GM18507 (cell line): Measurements from ENCODE around the gene ATP8A1.

ENCODE experiments used
- DNase-seq: peaks from one replicate; pipeline ENCODE4 v3.0.0; 2011; ENCODE audit warnings: low read depth; ENCODE audit not compliant: insufficient read length; ENCODE audit errors: extremely low spot score
- FAIRE-seq: peaks from 2 replicates; lab custom pipeline; 2011; peaks lifted over from hg19 to GRCh38; lab: Jason Lieb, UNC

Gene ATP8A1

GRCh38 chr4:42446823-42447222 lies 210.1 kb downstream of the ATP8A1 start:
- FAIRE-seq, result no peak

GRCh38 chr4:42445038-42445437 lies 211.9 kb downstream of the ATP8A1 start:
- DNase-seq (no peak), FAIRE-seq (no peak)

More at GRCh38 chr4:42446823-42447222, 210.1 kb downstream of the ATP8A1 start:
- DNase-seq, result no peak

DNA sequence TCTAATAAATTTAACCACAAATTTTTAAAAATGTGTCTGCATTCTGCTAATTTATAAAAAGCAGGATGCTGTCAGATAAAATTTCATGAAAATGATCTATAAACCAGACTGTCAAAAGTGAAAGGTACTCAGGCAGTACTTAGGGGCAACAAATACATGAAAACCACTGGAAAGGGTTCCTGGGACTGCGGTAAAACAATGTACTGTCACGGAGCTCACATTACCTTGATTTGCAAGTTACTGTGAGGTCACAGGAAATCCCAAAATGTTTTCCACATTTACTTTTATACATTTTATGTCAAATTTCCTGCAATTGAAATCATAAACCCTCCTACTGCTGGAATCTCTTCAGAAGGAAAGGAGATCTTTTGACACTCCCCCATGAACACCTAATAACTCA lies 214.3 kb downstream of the ATP8A1 start:
- no peak for DNase-seq
- no peak for FAIRE-seq

GRCh38 chr4:42440083-42440482 lies 216.8 kb downstream of the ATP8A1 start:
- no peak for FAIRE-seq
- DNase-seq, result no peak

DNA sequence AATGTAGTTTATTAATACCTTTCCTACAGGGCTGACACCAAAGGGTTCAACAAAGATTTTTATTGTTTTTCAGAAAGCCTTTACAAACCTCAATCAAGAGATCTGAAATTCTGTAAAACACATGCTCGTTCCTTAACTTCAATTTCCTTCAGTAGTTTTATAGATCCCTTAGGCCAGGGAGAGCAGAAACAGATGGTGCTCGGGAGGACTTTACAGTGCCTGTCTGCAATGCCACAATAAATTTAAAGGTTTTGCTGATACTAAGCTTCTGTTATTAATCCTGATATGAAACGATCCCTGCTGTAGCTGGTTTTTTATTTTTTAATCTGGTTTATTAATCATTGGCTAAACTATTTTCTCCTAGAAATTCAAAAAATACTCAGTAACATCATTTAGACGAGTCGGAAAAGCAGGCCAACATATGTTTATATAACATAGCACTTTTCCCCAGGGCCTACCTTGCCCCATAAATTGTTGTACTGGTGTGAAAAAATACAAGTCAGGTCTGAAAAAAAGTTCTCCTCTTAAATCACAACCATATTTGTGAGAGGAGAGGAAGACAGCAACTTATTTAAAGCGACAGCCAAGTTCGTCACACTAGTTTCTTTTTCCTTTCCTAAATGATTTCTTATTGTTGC lies 219.9 kb downstream of the ATP8A1 start:
- FAIRE-seq, result no peak
- DNase-seq, result no peak

DNA sequence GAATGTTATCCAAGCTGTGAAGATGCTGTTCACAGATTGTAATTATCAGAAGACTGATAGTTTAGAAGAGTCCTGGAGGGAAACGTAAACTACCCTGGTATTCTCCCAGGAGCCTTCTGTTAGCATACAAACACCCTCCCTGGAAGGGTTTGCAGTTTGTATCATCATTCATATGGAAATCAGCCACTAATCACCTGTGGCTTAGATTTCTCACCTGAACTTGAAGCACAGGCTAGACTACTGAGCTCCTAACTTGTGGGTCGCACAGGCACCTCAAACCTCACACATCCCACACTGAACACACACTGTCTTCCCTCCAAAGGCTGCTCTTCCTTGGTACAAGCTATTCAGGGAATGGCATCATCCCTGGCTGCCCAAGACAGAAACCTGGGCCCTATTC lies 228.9 kb downstream of the ATP8A1 start:
- DNase-seq, result no peak
- FAIRE-seq, result no peak

DNA sequence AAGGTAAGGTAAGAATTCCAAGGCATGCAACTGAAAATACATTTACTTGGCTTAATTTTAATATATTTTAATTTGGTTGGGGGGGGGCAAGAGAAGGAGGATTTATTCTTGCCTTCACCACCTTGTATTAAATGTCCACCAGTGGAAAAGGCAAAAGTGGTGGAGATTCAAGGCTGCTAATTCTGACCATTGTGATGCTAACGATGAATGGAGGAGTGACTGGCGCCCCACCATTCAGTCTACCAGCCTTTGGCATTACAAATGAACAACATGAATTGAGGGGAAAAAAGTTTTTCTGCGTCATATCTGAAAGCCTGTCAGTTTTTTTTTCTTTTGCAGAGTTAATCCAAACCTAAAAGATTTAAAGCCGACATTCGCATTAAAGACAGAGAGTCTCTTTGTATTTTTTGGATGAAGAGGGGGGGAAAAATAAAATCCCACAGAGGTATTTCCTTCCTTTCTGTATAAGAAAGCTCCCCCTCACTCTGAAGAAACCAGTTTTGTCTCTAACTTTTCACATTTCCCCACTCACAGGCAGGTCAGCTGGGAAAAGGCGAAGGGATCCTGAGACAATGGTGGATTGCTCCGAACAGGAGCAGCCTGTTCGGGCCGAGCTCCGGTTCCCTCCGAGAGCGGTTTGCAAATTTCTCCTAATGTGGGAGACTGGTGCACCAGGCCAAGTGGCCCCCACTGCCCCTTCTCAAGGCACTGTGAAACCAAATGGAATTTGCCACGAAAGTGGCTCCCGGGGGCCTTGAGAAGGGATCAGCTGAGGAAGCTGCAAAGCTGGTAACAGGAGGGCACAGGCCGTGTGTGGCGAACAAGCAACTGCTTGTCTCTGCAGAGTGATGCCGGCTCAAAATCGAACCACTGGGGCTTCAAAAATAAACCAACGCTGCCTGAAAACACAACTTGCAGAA lies 231.5 kb downstream of the ATP8A1 start:
- DNase-seq (no peak), FAIRE-seq (no peak)

DNA sequence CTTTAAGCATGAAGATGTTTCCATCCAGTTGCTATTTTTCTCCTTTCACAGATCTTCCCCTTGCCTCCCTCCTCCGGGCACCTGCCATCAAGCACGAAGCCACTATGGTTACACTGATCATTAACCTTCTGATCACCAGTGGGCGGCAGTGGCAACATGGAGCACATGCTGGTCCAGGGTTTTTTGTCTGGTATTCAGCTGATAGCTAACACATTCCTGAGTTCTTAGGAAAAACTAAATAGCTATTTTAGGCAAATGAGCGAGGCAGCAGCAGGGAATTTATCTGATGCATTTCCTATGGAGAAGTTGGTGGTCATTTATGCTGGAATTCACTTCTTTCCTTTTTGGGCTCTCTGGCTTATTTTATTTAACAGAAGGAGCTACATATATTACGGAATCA lies 236.8 kb downstream of the ATP8A1 start:
- no peak for DNase-seq
- FAIRE-seq, result no peak

DNA sequence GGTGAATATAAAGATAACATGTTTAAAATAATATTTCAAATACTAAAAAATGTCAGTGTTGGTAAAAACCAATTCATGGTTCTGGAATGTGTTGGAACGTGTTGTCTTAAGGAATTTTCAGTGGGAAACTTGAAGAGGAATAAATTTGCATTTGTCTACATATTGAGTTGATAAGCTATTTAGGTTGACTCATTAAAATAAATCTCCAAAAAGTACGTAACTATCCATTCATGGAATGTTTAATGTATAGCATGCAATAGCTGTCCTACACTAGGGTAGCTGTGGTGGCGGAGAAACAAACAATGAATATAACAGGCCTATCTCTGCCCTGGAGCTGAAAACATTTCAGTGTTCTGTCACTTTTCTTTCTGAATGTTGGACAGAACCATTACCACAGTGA lies 239.4 kb downstream of the ATP8A1 start:
- DNase-seq (no peak), FAIRE-seq (no peak)

- peak; percentile 9 for FAIRE-seq
- DNase-seq, result no peak
These were observed 240.9 kb downstream of the ATP8A1 start for GRCh38 chr4:42416017-42416416.

- no peak for FAIRE-seq
- no peak for DNase-seq
These were observed 241.6 kb downstream of the ATP8A1 start for GRCh38 chr4:42415281-42415680.

DNA sequence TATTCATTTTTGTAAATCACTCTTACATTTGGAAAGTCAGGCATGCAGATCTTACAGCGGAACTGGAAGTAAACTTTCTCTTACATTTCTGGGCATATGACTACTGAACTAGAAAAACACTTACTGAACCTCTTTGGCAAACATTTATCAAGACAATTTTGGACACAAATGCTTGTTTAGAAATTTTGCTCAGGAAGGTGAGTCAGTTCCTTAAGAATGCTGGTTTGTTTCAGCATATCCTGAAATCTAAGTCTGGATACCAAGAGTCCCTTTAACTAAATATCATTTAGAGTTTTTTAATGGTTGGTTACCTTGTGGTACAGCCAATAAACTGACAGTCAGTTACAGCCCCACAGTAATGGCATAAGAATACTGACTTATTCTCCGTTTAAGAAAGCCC lies 244.7 kb downstream of the ATP8A1 start:
- FAIRE-seq (no peak), DNase-seq (no peak)

DNA sequence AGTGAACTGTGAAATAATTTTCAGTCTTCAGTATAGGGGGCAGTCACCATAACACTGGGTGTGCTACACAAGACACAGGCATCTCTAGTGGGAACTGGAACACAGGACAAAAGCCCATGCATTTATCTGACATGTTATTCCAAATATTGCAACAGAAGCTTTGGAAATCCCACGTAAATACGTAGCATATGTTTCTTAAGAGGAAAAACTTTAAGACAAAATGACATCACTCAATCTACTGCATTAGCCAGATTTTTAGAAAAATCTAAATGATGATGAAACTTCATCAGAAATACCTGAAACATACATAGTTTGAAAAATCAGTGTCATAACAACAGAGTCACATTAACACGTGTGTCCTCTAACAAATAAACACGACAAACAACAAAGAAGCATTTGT lies 245.1 kb downstream of the ATP8A1 start:
- FAIRE-seq, result no peak

DNA sequence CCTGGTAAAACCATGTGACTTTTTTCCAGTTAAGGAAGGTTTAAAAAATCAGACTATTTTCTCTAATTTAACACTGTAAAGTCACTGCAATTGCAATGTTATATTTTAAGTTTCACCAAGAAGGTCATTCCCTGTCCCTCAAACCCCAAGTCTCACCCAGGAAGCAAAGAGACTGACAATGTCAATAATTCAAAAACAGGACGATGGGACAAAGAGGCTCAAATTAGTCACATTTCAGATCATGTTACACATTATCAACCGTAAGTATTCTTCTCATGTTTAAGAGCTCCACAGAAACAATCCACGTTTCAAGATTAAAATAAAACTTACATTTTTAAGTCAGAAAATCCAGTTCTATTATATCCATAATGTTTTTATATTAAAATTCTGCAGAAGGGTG lies 246.5 kb downstream of the ATP8A1 start:
- no peak for FAIRE-seq

More for the DNA sequence above, 245.1 kb downstream of the ATP8A1 start:
- no peak for DNase-seq

DNA sequence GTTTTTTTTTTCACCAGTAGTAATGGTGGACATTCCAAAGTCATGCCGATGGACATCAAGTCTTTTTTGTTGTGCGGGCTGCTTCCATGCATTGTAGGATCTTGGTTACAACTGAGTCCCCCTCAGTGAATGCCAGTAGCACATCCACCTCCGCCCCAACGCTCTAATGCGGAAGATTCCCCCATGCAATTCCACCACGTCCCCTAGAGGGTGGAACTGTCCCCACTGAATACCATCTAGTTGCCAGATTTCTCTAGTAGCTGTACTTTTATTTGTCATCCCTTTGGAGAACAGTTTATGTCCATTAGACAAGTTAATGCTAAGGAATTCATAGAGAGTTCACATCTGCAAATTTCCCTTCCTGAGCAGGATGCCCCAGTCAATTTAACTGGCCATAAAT lies 252.9 kb downstream of the ATP8A1 start:
- FAIRE-seq, result no peak
- DNase-seq, result no peak

More for the DNA sequence above, 246.5 kb downstream of the ATP8A1 start:
- no peak for DNase-seq

DNA sequence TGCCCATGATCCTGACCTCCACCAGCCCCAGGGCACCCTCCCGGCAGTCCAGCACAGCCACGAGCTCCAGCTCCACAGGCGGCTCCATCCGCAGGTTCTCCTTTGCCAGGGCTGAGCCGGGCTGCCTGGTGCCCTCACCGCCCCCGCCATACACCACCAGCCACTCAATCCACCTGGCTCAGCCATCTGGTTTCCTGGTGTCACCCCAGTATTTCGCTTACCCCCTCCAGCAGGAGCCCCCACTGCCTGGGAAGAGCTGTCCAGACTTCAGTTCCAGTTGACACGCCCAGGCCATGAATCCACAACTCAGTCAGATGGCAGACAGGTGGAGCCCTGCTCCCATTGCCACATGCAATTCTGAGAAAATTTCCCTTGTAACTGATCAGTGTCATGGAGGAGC lies 255.7 kb downstream of the ATP8A1 start:
- DNase-seq (no peak), FAIRE-seq (no peak)

GRCh38 chr4:42399393-42399792 lies 257.5 kb downstream of the ATP8A1 start:
- DNase-seq (no peak), FAIRE-seq (no peak)

DNA sequence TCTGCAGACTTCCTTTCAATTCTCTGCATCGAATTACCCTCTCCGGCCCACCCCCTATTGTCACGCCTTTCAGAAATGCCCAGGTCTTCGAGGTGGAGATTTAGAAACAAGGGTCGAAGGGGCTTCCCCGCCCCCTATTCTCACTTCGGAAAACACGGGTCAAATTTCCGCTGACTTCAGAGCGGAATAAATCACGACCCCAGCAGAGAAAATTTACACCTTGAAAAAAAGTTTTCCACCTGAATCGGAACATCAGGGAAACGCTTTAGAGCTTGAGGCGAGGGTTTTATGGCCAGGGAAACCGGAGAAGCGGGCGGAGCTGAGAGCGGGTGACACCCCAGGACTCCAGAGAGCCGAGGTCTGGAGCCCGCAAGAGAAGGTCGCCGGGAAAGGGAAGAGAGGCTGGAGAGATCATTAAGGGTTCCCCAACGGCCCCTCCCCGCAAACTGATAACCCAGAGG lies 258.0 kb downstream of the ATP8A1 start:
- FAIRE-seq (no peak), DNase-seq (no peak)

- DNase-seq, result no peak
- FAIRE-seq, result no peak
These were observed 258.6 kb downstream of the ATP8A1 start for GRCh38 chr4:42398171-42398870.

- no peak for FAIRE-seq
- DNase-seq, result no peak
These were observed 259.2 kb downstream of the ATP8A1 start for GRCh38 chr4:42397635-42398170.
